Astrocyte (in vitro differentiated cells and primary cell): ENCODE data around the gene HSD11B2.

Source experiments
- EZH2 ChIP-seq: IDR thresholded peaks from 2 replicates; pipeline ENCODE4 v1.6.1; 2012; ENCODE audit warnings: mild to moderate bottlenecking, low read length, inconsistent platforms; ENCODE audit not compliant: insufficient read depth
- TF ChIP-seq, protein P1 (sequence below): IDR thresholded peaks from 2 replicates; pipeline ENCODE4 v1.5.1; 2011; ENCODE audit warnings: low read depth, mild to moderate bottlenecking, inconsistent platforms, low read length, moderate library complexity; ENCODE audit not compliant: insufficient read depth

DNA sequence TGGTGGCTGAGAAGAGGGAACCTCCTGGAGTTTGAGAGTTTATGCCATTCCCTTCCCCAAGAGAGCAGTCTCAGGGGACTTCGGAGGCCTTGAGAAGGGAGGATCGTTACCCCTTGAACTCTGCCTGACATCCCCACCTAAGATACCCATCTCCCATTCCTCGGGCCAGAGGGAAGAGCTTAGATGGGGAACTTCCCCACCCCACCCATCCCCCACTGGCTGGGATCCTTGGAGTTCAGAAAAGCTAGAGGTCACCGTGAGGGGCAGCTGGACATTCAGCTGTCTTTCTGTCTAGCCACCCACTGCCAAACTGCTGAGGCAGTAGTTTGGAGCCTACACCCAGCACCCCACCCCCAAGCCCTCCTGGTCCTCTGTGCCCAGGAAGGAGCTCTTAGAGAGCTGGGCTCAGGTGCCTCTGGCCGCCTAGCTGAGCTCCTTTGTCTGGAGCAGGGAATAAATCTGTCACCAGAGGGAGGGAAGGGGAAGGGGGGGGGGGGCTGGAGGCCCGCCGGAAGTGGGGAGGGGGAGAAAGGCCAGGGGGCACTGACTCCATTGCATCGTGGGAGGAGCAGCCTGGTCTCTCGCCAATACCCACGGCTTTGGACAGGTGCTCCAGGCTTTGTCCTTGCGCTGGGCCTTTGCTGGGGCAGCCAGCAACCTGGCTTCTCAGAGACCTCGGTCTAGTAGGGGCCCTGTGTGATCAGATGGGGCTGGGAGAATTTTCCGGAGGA, 1.0 kb downstream of the HSD11B2 start:
- TF ChIP-seq, protein P1, sequence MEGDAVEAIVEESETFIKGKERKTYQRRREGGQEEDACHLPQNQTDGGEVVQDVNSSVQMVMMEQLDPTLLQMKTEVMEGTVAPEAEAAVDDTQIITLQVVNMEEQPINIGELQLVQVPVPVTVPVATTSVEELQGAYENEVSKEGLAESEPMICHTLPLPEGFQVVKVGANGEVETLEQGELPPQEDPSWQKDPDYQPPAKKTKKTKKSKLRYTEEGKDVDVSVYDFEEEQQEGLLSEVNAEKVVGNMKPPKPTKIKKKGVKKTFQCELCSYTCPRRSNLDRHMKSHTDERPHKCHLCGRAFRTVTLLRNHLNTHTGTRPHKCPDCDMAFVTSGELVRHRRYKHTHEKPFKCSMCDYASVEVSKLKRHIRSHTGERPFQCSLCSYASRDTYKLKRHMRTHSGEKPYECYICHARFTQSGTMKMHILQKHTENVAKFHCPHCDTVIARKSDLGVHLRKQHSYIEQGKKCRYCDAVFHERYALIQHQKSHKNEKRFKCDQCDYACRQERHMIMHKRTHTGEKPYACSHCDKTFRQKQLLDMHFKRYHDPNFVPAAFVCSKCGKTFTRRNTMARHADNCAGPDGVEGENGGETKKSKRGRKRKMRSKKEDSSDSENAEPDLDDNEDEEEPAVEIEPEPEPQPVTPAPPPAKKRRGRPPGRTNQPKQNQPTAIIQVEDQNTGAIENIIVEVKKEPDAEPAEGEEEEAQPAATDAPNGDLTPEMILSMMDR: no peak
- no peak for TF ChIP-seq EZH2
